Mucosa of gallbladder (tissue), 1 donor: ENCODE measurements around the gene PRDM16. TPM values are rescaled to one million over a fixed set of nuclear protein-coding genes. Genes with fewer than 3 reads are reported as not detected.
A peak's percentile ranks its signal among the peaks of the same experiment; 100 is the strongest.

Experiments
- DNase-seq: peaks from one replicate; pipeline ENCODE4 v3.0.0-alpha.2; 2020; ENCODE audit warnings: low spot score
- total RNA-seq: library from RNA; stranded (reverse); gene quantifications from one replicate; pipeline ENCODE4 v1.2.1, GENCODE V29; 2021
- donor health status: DM: no; HTN: no; CAD: no.

The PRDM16 gene
- total RNA-seq, 1 donor from 2014 or later, result 29.3 TPM

GRCh38 chr1:3370856-3371703 lies 302.1 kb downstream of the PRDM16 start:
- DNase-seq, result no peak

- no peak for DNase-seq
Measured at GRCh38 chr1:3372317-3372716, 303.3 kb downstream of the PRDM16 start.

DNA sequence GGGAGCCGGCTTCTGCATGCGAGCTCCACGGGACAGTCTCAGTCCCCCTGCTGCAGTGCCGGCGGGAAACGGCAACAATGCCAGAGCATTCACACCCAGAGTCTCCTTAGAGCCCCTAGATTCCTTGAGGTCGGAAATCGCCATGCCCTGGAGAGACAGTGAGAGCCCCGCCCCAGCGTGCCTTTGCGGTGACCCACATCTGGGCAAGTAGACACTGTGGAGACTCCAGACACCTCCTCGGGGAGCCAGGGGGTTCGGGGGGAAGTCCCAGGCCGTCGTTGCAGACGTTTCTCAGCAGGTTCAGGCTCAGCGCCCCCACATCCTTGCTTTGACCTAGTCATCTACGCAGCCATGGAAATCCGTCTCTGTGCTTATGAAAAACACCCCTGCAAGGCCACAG lies 304.2 kb downstream of the PRDM16 start:
- no peak for DNase-seq

GRCh38 chr1:3373700-3374405 lies 304.9 kb downstream of the PRDM16 start:
- DNase-seq, result no peak

GRCh38 chr1:3375245-3375644 lies 306.2 kb downstream of the PRDM16 start:
- no peak for DNase-seq

DNA sequence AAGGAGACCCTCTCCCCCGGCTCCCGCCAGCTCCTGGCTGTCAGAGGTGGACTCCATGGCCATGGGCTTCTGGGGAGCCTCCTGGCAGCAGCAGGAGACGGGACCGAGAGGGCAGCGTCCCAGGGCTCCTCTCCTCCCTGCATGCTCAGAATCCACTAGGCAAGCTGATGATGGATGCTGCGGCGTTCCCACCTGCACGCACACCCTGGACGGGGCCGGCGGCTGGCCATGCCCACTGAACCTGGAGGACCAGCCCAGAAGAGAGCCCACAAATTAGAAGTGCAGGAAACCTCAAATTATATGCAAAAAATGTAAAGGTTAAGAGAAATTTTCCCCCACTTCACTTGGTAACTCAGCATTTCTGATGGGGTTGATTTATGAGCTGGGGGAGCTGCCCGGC lies 308.2 kb downstream of the PRDM16 start:
- DNase-seq, result no peak

DNA sequence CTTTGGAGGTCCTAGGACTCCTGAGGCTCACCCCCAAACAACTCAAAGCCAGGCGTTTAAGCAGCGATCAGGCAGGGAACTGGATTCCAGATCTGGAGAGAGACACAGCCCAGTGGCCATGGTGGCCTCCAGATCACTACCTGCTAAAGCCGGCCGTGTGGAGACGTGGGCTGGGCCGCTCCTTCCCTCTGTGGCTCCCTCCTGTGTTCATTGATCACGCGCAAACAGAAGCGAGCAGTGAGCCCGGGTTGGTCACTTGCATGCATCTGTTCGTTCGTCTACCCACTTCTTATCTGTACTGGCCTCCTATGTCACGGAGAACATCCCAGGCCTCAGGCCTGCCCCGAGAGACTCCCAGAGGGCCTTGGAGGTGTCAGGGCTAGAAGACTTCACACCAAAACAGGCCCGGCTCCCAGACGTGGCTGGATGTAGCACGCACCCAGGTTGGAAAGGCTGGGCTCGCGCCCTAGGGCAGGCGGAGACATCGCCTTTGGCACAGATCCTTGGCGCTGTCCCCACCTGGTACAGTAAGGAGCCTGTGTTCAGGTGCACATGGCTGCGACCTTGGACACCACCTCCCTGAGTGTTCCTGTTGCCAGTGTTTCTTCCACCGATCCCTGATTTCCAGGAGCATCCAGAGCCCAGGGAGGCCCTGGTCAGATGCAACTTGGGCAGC lies 308.7 kb downstream of the PRDM16 start:
- peak; percentile 72 for DNase-seq

DNA sequence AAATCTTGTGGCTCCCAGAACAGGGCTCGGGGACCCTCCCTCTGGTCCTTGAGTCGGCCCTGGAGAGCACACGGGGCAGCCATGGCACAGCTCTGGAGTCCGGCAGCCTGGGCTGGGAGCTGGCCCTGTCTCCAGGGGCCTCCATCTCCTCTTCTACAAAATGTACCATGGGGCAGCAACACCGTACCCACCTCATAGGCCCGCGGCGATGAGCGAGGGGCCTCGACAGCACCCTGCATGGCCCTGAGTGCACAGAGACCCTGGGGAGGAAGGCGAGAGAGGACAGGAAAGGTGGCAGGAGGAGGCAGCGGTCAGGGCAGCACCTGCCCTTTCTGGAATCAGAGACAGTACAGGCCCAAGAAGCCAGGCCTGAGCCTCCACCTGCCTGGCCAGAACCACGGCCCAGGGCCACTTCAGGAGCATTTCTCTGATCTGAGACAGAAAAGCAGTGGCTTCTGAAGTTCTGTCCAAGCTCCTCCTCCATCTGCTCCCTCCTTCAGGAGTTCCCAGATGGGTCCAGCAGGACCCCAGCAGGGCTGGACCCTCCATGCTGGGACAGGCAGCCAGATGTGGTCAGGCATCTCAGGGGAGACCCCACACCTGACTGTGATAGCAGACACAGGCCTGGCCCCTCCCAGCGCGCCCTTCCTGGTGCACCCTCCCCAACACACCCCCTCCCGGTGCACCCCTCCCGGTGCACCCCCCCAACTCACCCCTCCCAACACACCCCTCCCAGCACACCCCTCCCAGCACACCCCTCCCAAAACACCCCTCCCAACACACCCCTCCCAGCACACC lies 309.6 kb downstream of the PRDM16 start:
- no peak for DNase-seq

DNA sequence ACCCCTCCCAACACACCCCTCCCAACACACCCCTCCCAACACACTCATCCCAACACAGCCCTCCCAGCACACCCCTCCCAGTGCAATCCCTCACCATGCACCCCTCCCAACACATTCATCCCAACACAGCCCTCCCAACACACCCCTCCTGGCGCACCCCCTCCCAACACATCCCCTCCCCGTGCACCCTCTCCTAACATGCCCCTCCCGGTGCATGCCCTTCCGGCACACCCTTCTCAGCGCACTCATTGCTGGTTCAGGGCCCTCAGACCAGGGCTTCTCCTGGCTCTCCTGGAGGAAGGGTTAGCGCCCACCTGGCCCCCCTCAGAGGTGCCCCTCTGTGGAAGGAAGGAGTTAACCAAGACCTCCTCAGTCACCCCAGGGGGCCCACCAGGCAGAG lies 310.9 kb downstream of the PRDM16 start:
- no peak for DNase-seq

- no peak for DNase-seq
Measured at GRCh38 chr1:3380469-3380868, 311.5 kb downstream of the PRDM16 start.

GRCh38 chr1:3381901-3382300 lies 312.9 kb downstream of the PRDM16 start:
- DNase-seq, result no peak

DNA sequence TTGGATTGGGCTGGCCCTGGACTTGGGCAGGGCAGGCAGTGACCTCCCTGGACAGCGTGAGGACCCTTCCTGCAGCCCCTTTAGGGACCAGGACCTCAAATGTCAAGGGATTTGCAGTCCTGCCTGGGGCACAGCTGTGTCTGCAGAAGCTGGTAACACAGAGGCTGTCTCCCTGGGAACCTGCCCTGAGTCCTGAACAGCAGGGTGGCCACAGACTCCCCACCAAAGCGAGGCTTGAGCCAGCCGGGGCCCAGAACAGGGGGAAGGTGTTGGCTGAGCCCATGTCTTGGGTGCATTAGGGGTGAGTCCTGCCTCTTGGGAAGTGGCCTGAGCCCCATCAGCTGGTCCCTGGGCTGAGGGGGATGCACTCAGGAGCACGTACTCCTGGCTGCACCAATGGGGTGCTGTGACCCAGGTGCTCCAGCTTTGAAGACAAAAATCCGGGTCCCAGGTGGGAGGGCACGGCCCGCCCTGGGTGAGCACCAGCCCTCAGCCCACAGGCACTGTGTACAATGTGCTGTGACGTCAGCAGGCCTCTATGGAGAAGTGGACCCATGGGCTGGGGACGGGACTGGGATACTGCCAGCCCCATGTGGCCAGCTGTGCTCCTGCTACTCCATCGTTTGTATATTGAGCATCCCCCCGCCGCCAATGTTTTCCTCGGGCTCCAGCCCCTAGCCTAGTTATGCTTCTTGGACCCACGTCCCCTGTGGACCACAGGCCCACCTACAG lies 313.5 kb downstream of the PRDM16 start:
- no peak for DNase-seq

DNA sequence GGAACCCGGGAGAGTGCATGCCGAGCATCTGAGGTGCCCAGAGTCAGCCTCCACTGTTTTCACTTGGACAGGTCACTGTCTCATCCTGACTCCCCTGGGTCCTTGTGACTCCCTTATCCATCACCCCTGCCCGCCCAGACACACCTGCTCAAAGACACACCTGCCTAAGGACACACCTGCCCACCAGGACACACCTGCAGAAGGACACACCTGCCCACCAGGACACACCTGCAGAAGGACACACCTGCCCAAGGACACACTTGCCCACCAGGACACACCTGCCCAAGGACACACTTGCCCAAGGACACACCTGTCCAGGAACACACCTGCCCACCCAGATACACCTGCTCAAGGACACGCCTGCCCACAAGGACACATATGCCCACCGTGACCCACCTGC lies 314.7 kb downstream of the PRDM16 start:
- DNase-seq, result no peak

GRCh38 chr1:3384407-3384806 lies 315.4 kb downstream of the PRDM16 start:
- DNase-seq, result no peak

- no peak for DNase-seq
Measured at GRCh38 chr1:3386205-3387002, 317.4 kb downstream of the PRDM16 start.

DNA sequence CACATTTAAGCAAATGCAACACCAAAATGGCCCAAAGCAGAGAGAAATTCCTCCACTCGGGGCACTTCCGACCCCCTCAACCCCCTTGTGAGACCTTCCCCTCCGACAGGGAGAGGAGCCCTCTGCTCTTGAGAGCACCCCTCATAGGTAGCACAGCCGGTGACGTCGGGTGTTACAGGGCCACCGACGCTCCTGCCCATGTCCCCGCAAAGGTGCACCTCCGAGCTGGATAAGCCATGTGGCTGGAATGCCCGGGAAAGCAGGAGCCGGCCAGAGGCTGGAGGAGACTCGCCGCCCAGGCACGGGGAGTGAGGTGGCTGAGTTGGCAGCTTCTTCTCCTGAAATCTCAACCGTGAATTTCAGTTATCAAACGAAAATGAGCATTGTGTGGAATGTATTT lies 318.4 kb downstream of the PRDM16 start:
- DNase-seq, result no peak

DNA sequence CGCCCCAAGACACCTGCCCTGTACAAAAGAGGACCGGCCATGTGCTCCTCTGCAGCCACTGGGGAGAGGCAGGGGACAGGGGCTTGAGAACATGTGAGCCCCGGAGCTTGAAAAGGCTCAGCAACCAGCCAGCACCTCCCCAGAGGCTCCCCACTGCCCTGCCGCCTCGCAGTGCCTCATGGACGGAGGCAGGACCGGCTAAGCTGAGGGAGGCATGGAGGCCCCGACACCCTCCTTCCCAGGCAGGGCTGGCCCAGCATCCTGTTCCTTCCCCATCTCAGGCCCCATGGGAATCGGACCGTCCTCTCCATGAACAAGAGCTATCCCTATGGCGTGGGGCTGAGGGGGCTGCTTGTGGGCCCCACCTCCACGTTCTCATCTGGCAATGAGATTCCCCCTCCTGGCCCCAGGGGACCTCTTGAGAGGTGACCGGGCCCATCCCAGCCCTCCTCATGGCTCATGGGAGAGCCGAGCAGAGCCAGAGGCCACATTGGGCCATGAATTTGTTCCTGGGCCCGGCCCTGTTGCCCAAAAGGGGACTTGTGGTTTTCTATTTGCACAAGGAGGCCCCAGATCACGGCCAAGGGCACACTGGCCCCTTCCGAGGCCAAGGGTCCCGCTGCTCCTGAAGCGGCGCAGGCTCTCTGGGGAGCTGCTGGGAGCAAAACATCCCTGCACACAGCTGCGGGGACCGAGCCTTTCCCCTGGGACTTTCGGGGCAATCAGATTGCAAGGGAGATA lies 320.3 kb downstream of the PRDM16 start:
- DNase-seq, result no peak

GRCh38 chr1:3390291-3390690 lies 321.3 kb downstream of the PRDM16 start:
- no peak for DNase-seq

DNA sequence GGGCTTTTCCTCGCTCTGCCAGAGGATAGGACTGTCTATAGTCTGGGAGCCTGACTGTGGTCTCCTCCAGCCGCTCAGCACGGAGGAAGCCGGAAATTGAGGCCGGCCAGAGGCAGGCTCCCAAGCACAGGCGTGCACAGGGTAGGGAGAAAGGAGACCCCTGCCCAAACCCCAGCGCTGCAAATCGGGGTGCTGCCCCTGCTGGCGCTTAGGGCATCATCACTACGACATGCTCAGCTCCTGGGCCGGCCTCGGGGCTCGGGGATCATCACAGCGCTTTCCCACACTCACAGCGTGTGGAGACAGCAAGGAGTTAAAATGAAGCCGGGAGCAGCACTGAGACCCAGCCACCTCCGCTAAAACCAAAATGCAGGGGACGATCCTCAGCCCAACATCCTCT lies 322.7 kb downstream of the PRDM16 start:
- no peak for DNase-seq
